Right cardiac atrium (tissue), 5 donors: ENCODE data around the gene IGSF6. TPM values are rescaled to one million over a fixed set of nuclear protein-coding genes. Genes with fewer than 3 reads are reported as not detected.

Source experiments
- ATAC-seq, 2 donors: fragments of 200-7000 bp; cut with Tn5 transposase; one replicate each; pipeline versions ENCODE4 v1.8.0 to v1.9.1; 2020; ENCODE audit warnings: moderate library complexity in 2 of 2, mild to moderate bottlenecking in 1 of 2
- DNase-seq, 3 donors: peaks; one replicate each; pipeline ENCODE4 v3.0.0-alpha.2; 2020
- H3K27ac ChIP-seq: one replicate; pipeline ENCODE4 v1.5.1; 2013; ENCODE audit warnings: mild to moderate bottlenecking, low read length, control low read depth, moderate library complexity
- H3K27me3 ChIP-seq: one replicate; pipeline ENCODE4 v1.6.1; 2013; ENCODE audit not compliant: control insufficient read depth, insufficient read depth
- H3K4me1 ChIP-seq: one replicate; pipeline ENCODE4 v1.6.1; 2013; ENCODE audit warnings: low read length; ENCODE audit not compliant: control insufficient read depth, insufficient read depth
- H3K4me3 ChIP-seq: one replicate; pipeline ENCODE4 v1.5.1; 2013; ENCODE audit warnings: low read length, control low read depth
- H3K9me3 ChIP-seq: one replicate; pipeline ENCODE4 v1.6.1; 2013; ENCODE audit warnings: low read length; ENCODE audit not compliant: control insufficient read depth
- WGBS: extraction: QIAGEN DNeasy Blood & Tissue Kit; methylation state at CpG from one replicate; pipeline ENCODE4 v1.1.7; 2013; 5-methylcytosine and 5-hydroxymethylcytosine counted together
- intact Hi-C, 4 donors: fragments of 100-400 bp; cut with DNase I; formaldehyde crosslinking; loops; one replicate each; pipeline versions ENCODE4 v1.11.0 to v1.14.0; 2022 to 2023
- polyA plus RNA-seq: library from polyadenylated mRNA; stranded (reverse); fragments of 200-250 nt; gene quantifications from one replicate; pipeline ENCODE4 v1.2.3, GENCODE V29; 2013
- total RNA-seq, 4 donors: library from RNA; stranded (reverse); fragmentation: NEBNext Ultra II Directional; extraction: Animal tissue kit (Norgen Biotek cat#: 25700); gene quantifications; one replicate each; pipeline ENCODE4 v1.2.1, GENCODE V29; 2021
- donor health status: healthy with polysubstance abuse.
- donor health status: DM: no; HTN: yes; CAD: no.
- donor health status: DM: no; HTN: no; CAD: no.
- donor health status: DM: no; HTN: yes; CAD: no; lungs with severe emphysema.
- donor health status: DM: yes; HTN: yes; CAD: no.

Gene IGSF6
- total and polyA plus RNA-seq, 5 donors = 0.88 to 4.3 (median 1.6) TPM

DNA sequence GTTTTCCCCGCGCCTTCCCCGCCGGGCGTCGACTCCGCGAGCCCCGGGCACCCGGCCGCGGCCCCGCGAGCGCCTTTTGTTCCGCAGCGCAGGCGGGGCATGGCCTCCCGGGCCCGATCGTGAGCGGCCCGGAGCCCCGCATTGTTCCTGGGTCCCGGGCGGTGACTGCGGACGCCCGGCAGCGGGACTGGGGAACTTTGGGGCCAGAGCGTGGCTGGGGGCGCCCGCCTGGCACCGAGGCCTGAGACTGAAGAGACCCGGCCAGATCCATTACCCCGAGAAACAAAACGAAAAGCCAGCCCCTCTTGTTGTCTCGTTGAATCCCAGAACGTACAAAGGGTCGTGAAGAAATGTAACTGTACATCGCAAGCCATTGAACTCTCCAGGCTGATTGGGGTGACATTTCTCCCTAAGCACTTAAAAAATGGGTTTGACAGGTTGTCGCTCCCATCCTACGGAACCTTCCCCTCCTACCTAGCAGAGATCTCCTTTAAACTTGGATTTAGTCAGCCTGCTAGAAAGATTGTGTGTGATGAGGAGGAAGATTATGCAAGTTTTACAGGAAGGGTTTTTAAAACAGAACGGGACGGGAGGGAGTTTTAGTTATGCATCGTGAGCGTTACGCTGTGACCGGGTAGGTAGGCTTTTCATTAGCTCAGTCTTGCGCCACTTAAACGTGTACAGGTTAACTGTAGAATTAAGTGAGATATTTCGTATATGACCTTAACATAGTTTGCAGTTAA is 52.2 kb downstream of the IGSF6 start:
- no peak for DNase-seq
- peaks cover 2% of the 10 kb centered on the region for H3K4me1 ChIP-seq
- intact Hi-C loops = loop anchor here in 1 of 4 donors (5.0 kb wide), 1 partner anchor 37 kb away; no protein-coding TSS in a partner anchor
- peak overlapping the region; percentile 77 for H3K27ac ChIP-seq
- peak; percentile 1 for ATAC-seq
- H3K9me3 ChIP-seq = no peaks in the 10 kb centered on the region
- peak overlapping the region; percentile 81 for H3K4me3 ChIP-seq
- H3K27me3 ChIP-seq = no peaks in the 10 kb centered on the region
- under 1% methylated on average over 52 of the region's 52 CpGs for WGBS

DNA sequence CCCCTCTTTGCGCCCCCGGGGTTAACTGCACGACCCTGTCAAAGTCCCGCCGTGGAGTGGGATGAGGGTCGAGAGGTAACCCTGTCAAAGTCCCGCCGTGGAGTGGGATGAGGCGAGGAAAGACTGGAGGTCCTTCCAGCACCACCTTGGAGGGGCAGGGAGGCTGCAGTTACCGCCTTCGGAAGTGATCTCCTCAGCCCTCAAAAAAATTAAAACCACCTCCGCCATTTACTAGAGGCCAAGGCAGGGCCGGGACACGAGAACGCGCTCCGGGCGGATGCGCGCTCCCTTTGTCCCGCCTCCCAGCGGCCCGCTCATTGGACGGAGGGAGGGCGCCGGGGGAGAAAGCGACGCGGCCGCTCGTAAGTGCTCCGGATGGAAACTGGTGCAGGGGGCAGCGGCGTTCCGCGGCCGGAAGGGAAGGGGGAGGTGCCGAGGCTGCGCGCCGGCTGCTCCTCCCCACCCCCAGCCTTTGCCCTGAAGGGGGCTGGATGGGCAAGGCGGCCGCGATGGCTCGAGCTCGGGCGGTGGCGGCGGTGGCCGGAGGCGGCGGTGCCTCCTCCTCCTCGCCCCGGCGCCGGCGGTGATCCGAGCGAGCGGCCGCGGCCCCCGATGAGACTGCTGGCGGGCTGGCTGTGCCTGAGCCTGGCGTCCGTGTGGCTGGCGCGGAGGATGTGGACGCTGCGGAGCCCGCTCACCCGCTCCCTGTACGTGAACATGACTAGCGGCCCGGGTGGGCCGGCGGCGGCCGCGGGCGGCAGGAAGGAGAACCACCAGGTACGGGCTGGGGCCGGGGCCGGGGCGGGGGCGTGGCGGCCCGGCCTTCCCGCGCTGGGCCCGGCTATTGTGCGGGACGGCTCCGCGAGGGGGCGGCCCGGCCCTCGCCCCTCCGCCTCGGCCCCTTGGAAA is 53.0 kb downstream of the IGSF6 start, which contains the start of gene METTL9:
TSS of gene METTL9 (plus strand) at position 456 of the 909 bp plus-strand sequence. CDS start at position 613, 157 bp downstream.
- under 1% methylated on average over 100 of the region's 100 CpGs for WGBS
- intact Hi-C loops = loop anchor here in 1 of 4 donors (5.0 kb wide), 1 partner anchor 38 kb away; no protein-coding TSS in a partner anchor
- peaks cover 2% of the 10 kb centered on the region for H3K4me1 ChIP-seq
- ATAC-seq (peak; percentile 99), DNase-seq (peak; percentile 95 to 98 (median 98))
- H3K27me3 ChIP-seq = no peaks in the 10 kb centered on the region
- H3K4me3 ChIP-seq = peak within 1 kb of the TSS; percentile 81
- no peaks in the 10 kb centered on the region for H3K9me3 ChIP-seq
- peak within 1 kb of the TSS; percentile 91 for H3K27ac ChIP-seq

DNA sequence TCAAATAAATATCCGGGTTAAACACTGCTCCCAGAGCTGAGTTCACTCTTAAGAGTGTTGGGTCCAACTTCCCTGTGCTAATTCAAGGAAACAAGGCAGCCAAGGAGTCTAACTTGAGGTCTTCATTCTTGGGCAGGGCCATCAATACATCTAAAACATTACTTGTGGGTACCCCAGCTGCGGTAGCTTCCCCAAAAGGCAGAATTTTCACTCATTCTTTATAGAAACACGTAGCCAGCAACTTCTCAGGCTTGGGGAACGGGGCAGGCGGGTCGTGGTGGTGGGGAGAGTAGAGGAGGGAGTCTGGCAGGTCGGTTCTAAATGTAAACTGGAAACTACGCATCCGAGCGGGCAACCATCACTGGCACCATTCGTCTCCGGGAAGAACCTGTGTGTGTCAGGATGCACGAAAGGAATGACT is 53.7 kb downstream of the IGSF6 start:
- Histone ChIP-seq H3K27me3 (no peaks in the 10 kb centered on the region), H3K4me3 (peak overlapping the region; percentile 81), H3K4me1 (peaks cover 2% of the 10 kb centered on the region), H3K27ac (peak overlapping the region; percentile 91), H3K9me3 (no peaks in the 10 kb centered on the region)
- intact Hi-C loops = no loop called here
- peak in 1 of 2 donors; percentile 19 for ATAC-seq
- DNase-seq = no peak
- 1% methylated on average over 13 of the region's 13 CpGs for WGBS

DNA sequence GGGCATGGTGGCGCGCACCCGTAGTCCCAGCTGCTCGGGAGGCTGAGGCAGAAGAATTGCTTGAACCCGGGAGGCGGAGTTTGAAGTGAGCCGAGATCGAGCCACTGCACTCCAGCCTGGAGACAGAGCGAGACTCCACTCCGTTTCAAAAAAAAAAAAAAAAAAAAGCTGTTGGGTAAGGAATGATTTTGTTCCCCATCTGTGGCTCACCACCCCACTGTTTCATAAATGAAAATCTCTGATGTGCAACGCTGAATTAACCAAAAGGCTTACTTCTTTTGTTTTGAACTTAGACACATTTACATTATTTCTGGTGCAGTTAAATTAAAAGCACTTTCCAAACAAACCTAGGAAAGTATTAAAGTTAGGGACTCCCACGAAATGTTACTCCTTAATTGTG is 54.2 kb downstream of the IGSF6 start:
- intact Hi-C loops = no loop called here
- DNase-seq = no peak

DNA sequence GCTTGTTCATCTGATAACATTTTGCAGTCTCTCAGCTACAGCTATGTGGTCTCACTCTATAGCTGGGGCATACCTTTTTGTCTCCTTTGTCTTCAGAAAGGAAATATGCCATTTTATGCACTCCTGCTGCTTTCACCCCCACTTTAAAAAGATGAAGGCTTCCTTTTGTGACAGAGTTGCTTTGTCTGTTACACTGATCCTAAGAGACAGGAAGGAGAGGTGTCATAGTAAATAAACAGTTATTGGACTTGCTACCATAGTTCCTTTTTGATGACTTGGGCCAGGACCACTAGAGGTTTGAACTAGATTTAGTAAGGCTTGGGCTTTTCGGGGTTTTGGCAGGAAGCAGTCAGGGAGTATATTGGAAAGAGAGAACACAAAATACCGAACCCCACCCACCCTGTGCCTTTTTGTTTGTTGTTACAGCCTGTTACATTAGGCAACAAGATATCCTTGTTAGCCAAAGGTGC is 54.8 kb downstream of the IGSF6 start:
- ATAC-seq = no peak
- H3K27ac ChIP-seq = no peak overlapping the region
- no peaks in the 10 kb centered on the region for H3K9me3 ChIP-seq
- H3K4me3 ChIP-seq = no peak overlapping the region
- WGBS = 82% methylated on average over 2 of the region's 2 CpGs
- no peak for DNase-seq
- H3K4me1 ChIP-seq = no peaks in the 10 kb centered on the region
- intact Hi-C loops = no loop called here
- no peaks in the 10 kb centered on the region for H3K27me3 ChIP-seq

More for the DNA sequence above, 54.2 kb downstream of the IGSF6 start:
- WGBS = 89% methylated on average over 12 of the region's 12 CpGs
- no peaks in the 10 kb centered on the region for H3K9me3 ChIP-seq
- no peaks in the 10 kb centered on the region for H3K27me3 ChIP-seq
- peaks cover 1% of the 10 kb centered on the region for H3K4me1 ChIP-seq
- no peak overlapping the region for H3K27ac ChIP-seq
- no peak for ATAC-seq
- H3K4me3 ChIP-seq = no peak overlapping the region

DNA sequence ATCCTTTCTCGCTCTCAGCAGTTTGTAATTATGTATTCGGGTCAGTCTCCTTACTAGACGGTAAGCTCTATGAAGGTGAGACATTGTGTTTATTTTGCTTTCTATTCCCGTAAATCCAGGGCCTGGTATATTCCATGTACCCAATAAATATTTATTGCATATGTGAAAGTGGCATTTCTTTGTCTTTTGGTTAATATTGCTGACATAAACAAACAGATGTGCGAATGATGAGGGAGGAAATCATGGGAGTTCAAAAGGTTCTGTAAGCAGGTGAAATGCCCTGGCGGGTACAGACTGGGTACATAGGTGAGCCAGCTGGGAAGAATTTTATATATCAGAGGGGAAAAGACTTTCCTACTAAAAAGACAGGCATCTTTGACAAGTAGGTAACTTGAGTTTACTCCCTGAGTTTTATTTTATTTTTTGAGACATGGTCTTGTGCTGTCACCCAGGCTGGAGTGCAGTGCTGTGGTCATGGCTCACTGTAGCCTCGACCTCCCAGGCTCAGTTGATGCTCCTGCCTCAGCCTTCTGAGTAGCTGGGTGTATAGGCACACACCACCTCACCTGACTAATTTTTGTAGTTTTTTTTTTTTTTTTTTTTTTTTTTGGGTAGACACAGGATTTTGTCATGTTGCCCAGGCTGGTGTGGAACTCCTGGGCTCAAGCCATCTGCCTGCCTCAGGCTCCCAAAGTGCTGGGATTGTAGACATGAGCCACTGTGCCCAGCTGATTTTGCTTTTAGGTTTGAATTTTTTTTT is 58.7 kb downstream of the IGSF6 start:
- intact Hi-C loops = no loop called here
- Histone ChIP-seq H3K9me3 (no peaks in the 10 kb centered on the region), H3K27ac (no peak overlapping the region), H3K4me3 (no peak overlapping the region), H3K27me3 (no peaks in the 10 kb centered on the region), H3K4me1 (no peaks in the 10 kb centered on the region)
- DNase-seq = no peak
- 76% methylated on average over 7 of the region's 7 CpGs for WGBS
- ATAC-seq = no peak

DNA sequence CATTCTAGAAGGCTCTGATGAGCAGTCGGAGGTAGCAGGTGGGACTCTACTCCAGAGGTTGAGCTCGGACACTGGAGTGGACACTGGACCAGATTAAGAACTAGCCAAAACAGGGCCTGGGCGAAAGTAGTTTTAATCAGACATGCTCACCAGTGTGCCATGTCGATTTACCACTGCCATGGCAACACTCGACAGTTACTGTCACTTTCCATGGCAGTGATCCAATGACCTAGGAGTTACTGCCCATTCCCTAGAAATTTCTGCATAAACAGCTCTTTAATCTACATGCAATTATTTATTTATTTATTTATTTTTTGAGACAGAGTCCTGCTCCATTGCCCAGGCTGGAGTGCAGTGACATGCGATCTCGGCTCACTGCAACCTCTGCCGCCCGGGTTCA is 60.2 kb downstream of the IGSF6 start:
- intact Hi-C loops = no loop called here
- H3K27me3 ChIP-seq = no peaks in the 10 kb centered on the region
- H3K4me3 ChIP-seq = no peak overlapping the region
- H3K9me3 ChIP-seq = no peaks in the 10 kb centered on the region
- ATAC-seq (no peak), DNase-seq (no peak)
- H3K4me1 ChIP-seq = no peaks in the 10 kb centered on the region
- no peak overlapping the region for H3K27ac ChIP-seq
- WGBS = 80% methylated on average over 9 of the region's 9 CpGs

DNA sequence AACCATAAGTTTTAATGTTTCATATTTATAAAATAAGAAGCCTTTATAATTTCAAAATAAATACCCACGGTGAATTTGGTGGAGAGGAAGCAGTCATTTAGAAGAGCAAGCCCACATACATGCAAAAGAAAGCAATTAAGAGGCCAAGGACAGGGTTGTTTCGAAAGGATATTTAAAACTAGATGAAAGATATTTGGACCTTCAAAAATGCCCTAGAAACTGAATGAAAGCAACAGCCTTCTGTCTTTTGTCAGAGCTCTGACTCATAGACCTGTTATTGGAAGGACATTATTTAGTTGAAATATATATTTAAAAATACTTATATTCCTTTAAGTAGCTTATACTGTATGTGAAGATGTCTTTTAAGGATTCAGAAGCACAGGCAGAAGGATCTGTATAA is 61.6 kb downstream of the IGSF6 start:
- Histone ChIP-seq H3K4me3 (no peak overlapping the region), H3K27ac (no peak overlapping the region), H3K4me1 (no peaks in the 10 kb centered on the region), H3K9me3 (no peaks in the 10 kb centered on the region), H3K27me3 (no peaks in the 10 kb centered on the region)
- DNase-seq = no peak
- ATAC-seq = no peak
- intact Hi-C loops = no loop called here
- WGBS = 62% methylated on average over 2 of the region's 2 CpGs

DNA sequence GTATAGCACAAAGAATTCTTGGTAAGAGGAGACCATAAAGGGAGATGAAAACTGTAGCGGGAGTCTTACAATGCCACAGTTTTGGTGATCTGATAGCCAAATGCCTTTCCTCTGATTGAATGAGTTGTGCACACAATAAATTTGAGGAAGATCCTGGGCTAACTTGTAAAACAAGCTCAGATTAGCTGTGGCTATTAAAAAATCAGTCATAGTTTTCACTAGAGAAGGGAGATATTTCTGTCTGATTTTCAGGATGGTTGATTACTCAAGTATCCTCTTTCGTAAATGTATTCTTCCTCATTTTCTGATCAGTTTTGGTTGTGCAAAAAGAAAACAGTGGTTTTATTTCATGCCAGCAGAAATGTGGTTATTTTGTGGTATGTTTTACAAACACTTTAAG is 62.1 kb downstream of the IGSF6 start:
- ATAC-seq = no peak
- Histone ChIP-seq H3K4me1 (no peaks in the 10 kb centered on the region), H3K27me3 (no peaks in the 10 kb centered on the region), H3K4me3 (no peak overlapping the region), H3K9me3 (no peaks in the 10 kb centered on the region), H3K27ac (no peak overlapping the region)
- intact Hi-C loops = no loop called here
- no peak for DNase-seq
- 77% methylated on average over 2 of the region's 2 CpGs for WGBS

DNA sequence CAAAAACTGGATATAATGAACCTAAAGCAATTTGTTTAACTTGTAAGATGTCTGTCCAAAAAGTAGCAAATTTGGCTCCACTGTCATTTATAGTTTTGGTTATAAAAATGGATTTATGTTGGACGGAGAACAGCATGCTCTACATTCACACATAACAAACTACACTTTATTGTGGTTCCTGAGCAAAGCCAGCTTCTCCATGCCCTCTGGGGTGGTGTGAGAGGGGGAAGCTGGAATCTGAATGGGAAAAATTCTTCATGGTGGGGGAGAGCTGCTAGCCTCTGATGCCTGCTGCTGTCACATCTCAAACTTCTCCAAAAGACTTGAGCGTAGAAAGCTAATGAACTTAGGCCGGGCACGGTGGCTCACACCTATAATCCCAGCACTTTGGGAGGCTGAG is 62.9 kb downstream of the IGSF6 start:
- H3K4me3 ChIP-seq = no peak overlapping the region
- H3K27ac ChIP-seq = no peak overlapping the region
- DNase-seq = no peak
- H3K4me1 ChIP-seq = no peaks in the 10 kb centered on the region
- ATAC-seq = no peak
- H3K27me3 ChIP-seq = no peaks in the 10 kb centered on the region
- intact Hi-C loops = loop anchor here in 3 of 4 donors (5.0 to 10.0 kb wide), 4 partner anchors 53 to 118 kb away; no protein-coding TSS in a partner anchor
- no peaks in the 10 kb centered on the region for H3K9me3 ChIP-seq
- WGBS = 84% methylated on average over 4 of the region's 4 CpGs
